B cell (primary cell): Measurements from ENCODE around the gene TSSC4. TPM values are rescaled to one million over a fixed set of nuclear protein-coding genes. Genes with fewer than 3 reads are reported as not detected.

Source experiments
- ATAC-seq: fragments of 200-7000 bp; cut with Tn5 transposase; one replicate; pipeline ENCODE4 v1.10.0; 2021; ENCODE audit warnings: low read depth, mild to moderate bottlenecking, moderate number of reproducible peaks, moderate library complexity
- CTCF ChIA-PET: fragments of 350-600 bp; sonication (Branson Sonifier 250); formaldehyde crosslinking; loops from one replicate; lab custom pipeline; 2021; ENCODE audit warnings: antibody characterized with exemption, inconsistent platforms; lab: Charles Lee
- POLR2A ChIA-PET: fragments of 350-600 bp; sonication (Branson Sonifier 250); formaldehyde crosslinking; loops from one replicate; lab custom pipeline; 2021; ENCODE audit warnings: antibody characterized with exemption; lab: Charles Lee
- DNase-seq: peaks from one replicate; pipeline ENCODE4 v3.0.0; 2013
- H2AFZ ChIP-seq: 2 replicates; pipeline ENCODE4 v1.6.1; 2012; ENCODE audit warnings: mild to moderate bottlenecking, low read depth, low read length; ENCODE audit not compliant: insufficient read depth, poor library complexity, severe bottlenecking
- H3K27ac ChIP-seq, 2 donors: 1 replicate in 1 of 2; 2 replicates in 1 of 2; pipeline ENCODE4 v1.5.1; 2012 to 2013; ENCODE audit warnings: low read length in 2 of 2, mild to moderate bottlenecking in 2 of 2, moderate library complexity in 1 of 2
- H3K27me3 ChIP-seq, 4 experiments: fragments of 200-600 bp in 1 of 4; sonication (generic) in 1 of 4; replicated peaks in 1 of 4; 1 replicate in 2 of 4; 2 replicates in 2 of 4; pipeline versions ENCODE4 v1.6.1 to v1.7.0; 2013 to 2016; ENCODE audit warnings: low read length in 3 of 4, mild to moderate bottlenecking in 2 of 4, mixed read lengths in 1 of 4, moderate library complexity in 1 of 4; ENCODE audit not compliant: insufficient read depth in 4 of 4, control insufficient read depth in 3 of 4; ENCODE audit errors: control extremely low read depth in 1 of 4
- H3K36me3 ChIP-seq, 2 experiments: replicated peaks in 1 of 2; 1 replicate in 1 of 2; 2 replicates in 1 of 2; pipeline versions ENCODE4 v1.6.1 to v1.7.1; 2013; ENCODE audit warnings: low read length in 1 of 2; ENCODE audit not compliant: insufficient read depth in 2 of 2, control insufficient read depth in 1 of 2; ENCODE audit errors: control extremely low read depth in 1 of 2, extremely low read depth in 1 of 2
- H3K4me1 ChIP-seq, 2 donors: fragments of 200-600 bp in 1 of 2; sonication (generic) in 1 of 2; 1 replicate in 1 of 2; 2 replicates in 1 of 2; pipeline versions ENCODE4 v1.5.1 to v1.6.1; 2013 to 2017; ENCODE audit warnings: low read length in 2 of 2; ENCODE audit not compliant: control insufficient read depth in 2 of 2, insufficient read depth in 2 of 2
- H3K4me2 ChIP-seq: replicated peaks from 2 replicates; pipeline ENCODE3; 2012; ENCODE audit warnings: mild to moderate bottlenecking, low read depth, low read length; ENCODE audit not compliant: poor library complexity, severe bottlenecking
- H3K4me3 ChIP-seq, 5 experiments: fragments of 200-600 bp in 1 of 5; sonication (generic) in 1 of 5; 1 replicate in 3 of 5; 2 replicates in 2 of 5; pipeline versions ENCODE4 v1.5.1 to v1.7.0; 2011 to 2016; ENCODE audit warnings: low read length in 4 of 5, mild to moderate bottlenecking in 4 of 5, low read depth in 2 of 5, control low read depth in 1 of 5, moderate library complexity in 1 of 5; ENCODE audit not compliant: insufficient read depth in 1 of 5; ENCODE audit errors: control extremely low read depth in 1 of 5, extremely low read depth in 1 of 5
- H3K79me2 ChIP-seq: fragments of 200-600 bp; sonication (generic); one replicate; pipeline ENCODE4 v1.6.0; 2016; ENCODE audit warnings: low read length; ENCODE audit not compliant: control insufficient read depth, insufficient read depth
- H3K9ac ChIP-seq: fragments of 200-600 bp; sonication (generic); 2 replicates; pipeline ENCODE4 v1.6.1; 2017; ENCODE audit warnings: mild to moderate bottlenecking, low read length, moderate library complexity
- H3K9me3 ChIP-seq, 3 donors: one replicate each; pipeline versions ENCODE4 v1.6.1 to v1.7.1; 2013; ENCODE audit warnings: low read length in 2 of 3; ENCODE audit not compliant: control insufficient read depth in 2 of 3, insufficient read depth in 1 of 3; ENCODE audit errors: control extremely low read depth in 1 of 3
- H4K20me1 ChIP-seq: 2 replicates; pipeline ENCODE4 v1.6.0; 2012; ENCODE audit warnings: mild to moderate bottlenecking, low read length; ENCODE audit not compliant: insufficient read depth, control insufficient read depth, poor library complexity, severe bottlenecking
- H3K27ac Mint-ChIP-seq: one replicate; pipeline ENCODE4 v1.8.0; 2021; ENCODE audit warnings: mixed read lengths
- H3K27me3 Mint-ChIP-seq: one replicate; pipeline ENCODE4 v1.8.0; 2021; ENCODE audit warnings: mixed read lengths
- H3K4me1 Mint-ChIP-seq: one replicate; pipeline ENCODE4 v1.8.0; 2021; ENCODE audit warnings: mixed read lengths
- H3K4me3 Mint-ChIP-seq: one replicate; pipeline ENCODE4 v1.8.0; 2021; ENCODE audit warnings: mixed read lengths
- H3K9me3 Mint-ChIP-seq: one replicate; pipeline ENCODE4 v1.8.0; 2022; ENCODE audit warnings: mixed read lengths; ENCODE audit not compliant: insufficient read depth
- EZH2 ChIP-seq: IDR thresholded peaks from 2 replicates; pipeline ENCODE4 v1.6.1; 2012; ENCODE audit warnings: borderline replicate concordance, low read depth, mild to moderate bottlenecking, moderate library complexity, low read length; ENCODE audit not compliant: insufficient read depth, poor library complexity, severe bottlenecking
- WGBS: methylation state at CpG from one replicate; pipeline ENCODE4 v1.1.5; 2013; ENCODE audit warnings: missing lambda C conversion rate; ENCODE audit not compliant: insufficient coverage; 5-methylcytosine and 5-hydroxymethylcytosine counted together
- intact Hi-C: fragments of 100-400 bp; cut with micrococcal nuclease; formaldehyde crosslinking; loops from one replicate; pipeline ENCODE4 v1.10.0; 2022
- polyA plus RNA-seq: library from polyadenylated mRNA; depleted of rRNA; stranded (reverse); fragments of >200 nt; gene quantifications from 2 replicates; pipeline ENCODE4 v1.2.3, GENCODE V29; 2012
- total RNA-seq, 2 donors: library from RNA; stranded (reverse); fragments of 120-200 nt in 1 of 2; gene quantifications; 1 replicate in 1 of 2; 2 replicates in 1 of 2; pipeline versions ENCODE4 v1.2.3 to v1.2.4, GENCODE V29; 2013 to 2022
- TF ChIP-seq, protein P1 (sequence below): fragments of 200-600 bp; IDR thresholded peaks from one replicate; pipeline ENCODE4 v1.8.0; 2022; ENCODE audit warnings: antibody characterized with exemption, mild to moderate bottlenecking

The TSSC4 gene
- total and polyA plus RNA-seq, 2 donors (not counting 1 experiment from before 2014, with no cell fraction given) = 49.4 to 57.5 TPM

DNA sequence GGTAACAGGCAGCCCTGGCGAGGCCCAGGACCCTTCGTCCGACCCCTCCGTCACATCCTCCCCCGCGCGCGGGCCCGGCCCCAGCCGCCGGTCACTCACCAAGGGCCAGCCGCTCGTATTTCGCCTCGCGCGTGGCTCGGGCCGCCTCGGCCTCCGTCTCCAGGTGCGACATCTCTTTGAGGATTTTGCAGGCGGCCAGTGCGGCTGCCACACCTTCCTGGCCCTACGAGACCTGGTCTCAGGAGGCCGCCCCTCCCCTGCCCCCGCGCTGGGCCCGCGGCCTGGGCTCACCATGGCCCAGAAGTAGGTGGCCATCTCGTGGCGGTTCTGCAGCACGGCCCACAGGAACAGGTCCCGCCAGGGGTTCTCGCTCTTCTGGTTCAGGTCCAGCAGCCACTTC lies 14.1 kb downstream of the TSSC4 start:
- H3K79me2 ChIP-seq = no peaks in the 10 kb centered on the region
- 91% methylated on average over 35 of the region's 35 CpGs for WGBS
- no peaks in the 10 kb centered on the region for H3K27me3 Mint-ChIP-seq
- H3K9ac ChIP-seq = no peak overlapping the region
- no peaks in the 10 kb centered on the region for H3K9me3 ChIP-seq
- DNase-seq (no peak), ATAC-seq (no peak)
- H3K4me1 ChIP-seq = peaks cover 0 to 1% of the 10 kb centered on the region in 2 donors
- no peaks in the 10 kb centered on the region for H3K9me3 Mint-ChIP-seq
- ChIA-PET POLR2A (no interaction called here), CTCF (interaction anchor here (11.1 kb wide), 1 partner anchor 110 kb away, joined by 583 read pairs; the partner anchor contains the start of genes C11orf21 and TSPAN32)
- no peak overlapping the region for H3K4me3 Mint-ChIP-seq
- H3K27me3 ChIP-seq = no peaks in the 10 kb centered on the region
- no peak overlapping the region for H3K4me3 ChIP-seq
- no peaks in the 10 kb centered on the region for H4K20me1 ChIP-seq
- H3K27ac Mint-ChIP-seq = no peak overlapping the region
- no peak overlapping the region for H3K27ac ChIP-seq
- H2AFZ ChIP-seq = no peak overlapping the region
- H3K36me3 ChIP-seq = no peaks in the 10 kb centered on the region
- TF ChIP-seq, protein P1, sequence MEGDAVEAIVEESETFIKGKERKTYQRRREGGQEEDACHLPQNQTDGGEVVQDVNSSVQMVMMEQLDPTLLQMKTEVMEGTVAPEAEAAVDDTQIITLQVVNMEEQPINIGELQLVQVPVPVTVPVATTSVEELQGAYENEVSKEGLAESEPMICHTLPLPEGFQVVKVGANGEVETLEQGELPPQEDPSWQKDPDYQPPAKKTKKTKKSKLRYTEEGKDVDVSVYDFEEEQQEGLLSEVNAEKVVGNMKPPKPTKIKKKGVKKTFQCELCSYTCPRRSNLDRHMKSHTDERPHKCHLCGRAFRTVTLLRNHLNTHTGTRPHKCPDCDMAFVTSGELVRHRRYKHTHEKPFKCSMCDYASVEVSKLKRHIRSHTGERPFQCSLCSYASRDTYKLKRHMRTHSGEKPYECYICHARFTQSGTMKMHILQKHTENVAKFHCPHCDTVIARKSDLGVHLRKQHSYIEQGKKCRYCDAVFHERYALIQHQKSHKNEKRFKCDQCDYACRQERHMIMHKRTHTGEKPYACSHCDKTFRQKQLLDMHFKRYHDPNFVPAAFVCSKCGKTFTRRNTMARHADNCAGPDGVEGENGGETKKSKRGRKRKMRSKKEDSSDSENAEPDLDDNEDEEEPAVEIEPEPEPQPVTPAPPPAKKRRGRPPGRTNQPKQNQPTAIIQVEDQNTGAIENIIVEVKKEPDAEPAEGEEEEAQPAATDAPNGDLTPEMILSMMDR = no peak
- peaks cover under 1% of the 10 kb centered on the region for H3K4me1 Mint-ChIP-seq
- H3K4me2 ChIP-seq = no peak overlapping the region
- intact Hi-C loops = no loop called here

DNA sequence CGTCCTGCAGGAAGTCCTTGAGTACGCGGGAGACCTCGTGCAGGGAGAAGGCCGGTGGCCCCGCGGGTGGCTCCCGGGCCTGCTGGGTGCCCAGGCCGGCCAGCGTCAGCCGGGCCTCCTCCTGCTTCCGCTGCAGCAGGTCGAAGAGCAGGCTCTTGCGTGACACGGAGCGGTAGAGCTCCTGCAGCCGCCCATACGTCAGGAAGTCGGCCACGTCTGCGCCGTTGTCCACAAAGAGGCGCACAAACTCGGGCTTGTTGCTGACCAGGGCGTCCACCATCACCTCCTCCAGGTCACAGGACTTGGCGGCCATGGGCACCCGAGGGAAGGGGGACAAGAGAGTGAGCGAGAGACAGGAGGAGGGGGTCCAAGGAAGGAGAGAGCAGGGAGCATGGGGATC lies 14.6 kb downstream of the TSSC4 start:
- Histone ChIP-seq H3K27ac (no peak overlapping the region), H3K9ac (no peak overlapping the region), H3K36me3 (no peaks in the 10 kb centered on the region), H3K4me2 (no peak overlapping the region), H3K27me3 (no peaks in the 10 kb centered on the region), H3K4me1 (peaks cover 5 to 7% of the 10 kb centered on the region in 2 donors), H4K20me1 (no peaks in the 10 kb centered on the region), H3K4me3 (no peak overlapping the region), H2AFZ (no peak overlapping the region), H3K9me3 (no peaks in the 10 kb centered on the region), H3K79me2 (no peaks in the 10 kb centered on the region)
- no peak for ATAC-seq
- TF ChIP-seq, protein P1 = no peak
- no peak for TF ChIP-seq EZH2
- intact Hi-C loops = no loop called here
- ChIA-PET CTCF (interaction anchor here (11.1 kb wide), 1 partner anchor 111 kb away, joined by 583 read pairs; the partner anchor contains the start of genes C11orf21 and TSPAN32), POLR2A (no interaction called here)
- Mint-ChIP-seq H3K9me3 (no peaks in the 10 kb centered on the region), H3K27me3 (no peaks in the 10 kb centered on the region), H3K4me1 (peaks cover 3% of the 10 kb centered on the region), H3K27ac (no peak overlapping the region), H3K4me3 (no peak overlapping the region)
- no peak for DNase-seq
- 94% methylated on average over 28 of the region's 28 CpGs for WGBS
